ENCODE data around the gene AIMP1. TPM values are rescaled to one million over a fixed set of nuclear protein-coding genes. Genes with fewer than 3 reads are reported as not detected.

AIMP1 gene
- total and polyA plus RNA-seq, 2 of the 13 experiments (the other 11 are each of a cell fraction or from before 2014, with no cell fraction given): 28.6 to 82.9 TPM

DNA sequence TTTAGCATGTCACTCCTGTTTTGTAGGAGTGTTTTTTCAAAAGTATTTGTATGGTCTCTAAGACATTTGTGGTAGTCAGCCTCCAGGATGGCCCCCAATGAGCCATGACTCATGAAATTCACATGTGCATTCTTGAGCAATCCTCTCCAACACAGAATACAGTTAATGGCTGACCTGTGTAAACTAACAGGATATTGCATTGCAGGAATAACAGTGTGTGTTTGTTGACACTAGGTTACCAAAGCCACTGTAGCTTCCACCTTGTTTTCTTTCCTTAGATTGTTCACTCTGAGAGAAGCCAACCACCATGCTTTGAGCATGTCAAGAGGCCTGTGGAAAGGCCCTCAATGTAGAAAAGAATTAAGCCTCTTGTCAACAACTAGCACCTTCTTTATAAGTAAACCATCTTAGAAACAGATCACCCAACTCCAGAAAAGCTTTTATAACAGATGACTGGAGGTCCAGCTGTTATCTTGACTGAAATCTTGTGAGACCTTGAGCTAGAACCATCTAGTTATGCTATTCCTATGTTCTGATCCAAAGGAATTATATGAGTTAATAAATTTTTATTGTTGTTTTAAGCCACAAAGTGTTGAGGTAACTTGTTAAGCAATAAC is 28.9 kb upstream of the AIMP1 start (continued):
- TF ChIP-seq ZNF83 (CRISPR knock-in tag; IDR thresholded peaks at IDR 0.05; ENCODE audit: borderline replicate concordance): no peak
- TF ChIP-seq ZMYM3 (CRISPR knock-in tag; IDR thresholded peaks at IDR 0.05): peak; percentile 71; the same call in 1 of the 2 replicates
- TF ChIP-seq MBNL3 (CRISPR knock-in tag; conservative IDR thresholded peaks at IDR 0.05): no peak
- TF ChIP-seq HDAC1 (CRISPR knock-in tag; IDR thresholded peaks at IDR 0.05): peak; percentile 83
- peak in 1 of 2 experiments; percentile 98; a peak in 2 of 4 replicates for TF ChIP-seq KLF16 (CRISPR knock-in tag; IDR thresholded peaks at IDR 0.05)
- peak; percentile 75 for TF ChIP-seq HHEX (CRISPR knock-in tag; IDR thresholded peaks at IDR 0.05)
- TF ChIP-seq HOXA5 (CRISPR knock-in tag; IDR thresholded peaks at IDR 0.05): peak; percentile 77
- TF ChIP-seq RCOR2 (CRISPR knock-in tag; IDR thresholded peaks at IDR 0.05): peak; percentile 95
- TF ChIP-seq, protein P1, sequence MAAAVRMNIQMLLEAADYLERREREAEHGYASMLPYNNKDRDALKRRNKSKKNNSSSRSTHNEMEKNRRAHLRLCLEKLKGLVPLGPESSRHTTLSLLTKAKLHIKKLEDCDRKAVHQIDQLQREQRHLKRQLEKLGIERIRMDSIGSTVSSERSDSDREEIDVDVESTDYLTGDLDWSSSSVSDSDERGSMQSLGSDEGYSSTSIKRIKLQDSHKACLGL (CRISPR knock-in tag; IDR thresholded peaks at IDR 0.05): no peak
- TF ChIP-seq, protein P2, sequence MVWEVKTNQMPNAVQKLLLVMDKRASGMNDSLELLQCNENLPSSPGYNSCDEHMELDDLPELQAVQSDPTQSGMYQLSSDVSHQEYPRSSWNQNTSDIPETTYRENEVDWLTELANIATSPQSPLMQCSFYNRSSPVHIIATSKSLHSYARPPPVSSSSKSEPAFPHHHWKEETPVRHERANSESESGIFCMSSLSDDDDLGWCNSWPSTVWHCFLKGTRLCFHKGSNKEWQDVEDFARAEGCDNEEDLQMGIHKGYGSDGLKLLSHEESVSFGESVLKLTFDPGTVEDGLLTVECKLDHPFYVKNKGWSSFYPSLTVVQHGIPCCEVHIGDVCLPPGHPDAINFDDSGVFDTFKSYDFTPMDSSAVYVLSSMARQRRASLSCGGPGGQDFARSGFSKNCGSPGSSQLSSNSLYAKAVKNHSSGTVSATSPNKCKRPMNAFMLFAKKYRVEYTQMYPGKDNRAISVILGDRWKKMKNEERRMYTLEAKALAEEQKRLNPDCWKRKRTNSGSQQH (CRISPR knock-in tag; IDR thresholded peaks at IDR 0.05; ENCODE audit: low read depth): 0 out of 2 replicates have a peak, but pooled peaks have one; percentile 49
- TF ChIP-seq AKAP8 (CRISPR knock-in tag; IDR thresholded peaks at IDR 0.05): no peak
- TF ChIP-seq, protein P3, sequence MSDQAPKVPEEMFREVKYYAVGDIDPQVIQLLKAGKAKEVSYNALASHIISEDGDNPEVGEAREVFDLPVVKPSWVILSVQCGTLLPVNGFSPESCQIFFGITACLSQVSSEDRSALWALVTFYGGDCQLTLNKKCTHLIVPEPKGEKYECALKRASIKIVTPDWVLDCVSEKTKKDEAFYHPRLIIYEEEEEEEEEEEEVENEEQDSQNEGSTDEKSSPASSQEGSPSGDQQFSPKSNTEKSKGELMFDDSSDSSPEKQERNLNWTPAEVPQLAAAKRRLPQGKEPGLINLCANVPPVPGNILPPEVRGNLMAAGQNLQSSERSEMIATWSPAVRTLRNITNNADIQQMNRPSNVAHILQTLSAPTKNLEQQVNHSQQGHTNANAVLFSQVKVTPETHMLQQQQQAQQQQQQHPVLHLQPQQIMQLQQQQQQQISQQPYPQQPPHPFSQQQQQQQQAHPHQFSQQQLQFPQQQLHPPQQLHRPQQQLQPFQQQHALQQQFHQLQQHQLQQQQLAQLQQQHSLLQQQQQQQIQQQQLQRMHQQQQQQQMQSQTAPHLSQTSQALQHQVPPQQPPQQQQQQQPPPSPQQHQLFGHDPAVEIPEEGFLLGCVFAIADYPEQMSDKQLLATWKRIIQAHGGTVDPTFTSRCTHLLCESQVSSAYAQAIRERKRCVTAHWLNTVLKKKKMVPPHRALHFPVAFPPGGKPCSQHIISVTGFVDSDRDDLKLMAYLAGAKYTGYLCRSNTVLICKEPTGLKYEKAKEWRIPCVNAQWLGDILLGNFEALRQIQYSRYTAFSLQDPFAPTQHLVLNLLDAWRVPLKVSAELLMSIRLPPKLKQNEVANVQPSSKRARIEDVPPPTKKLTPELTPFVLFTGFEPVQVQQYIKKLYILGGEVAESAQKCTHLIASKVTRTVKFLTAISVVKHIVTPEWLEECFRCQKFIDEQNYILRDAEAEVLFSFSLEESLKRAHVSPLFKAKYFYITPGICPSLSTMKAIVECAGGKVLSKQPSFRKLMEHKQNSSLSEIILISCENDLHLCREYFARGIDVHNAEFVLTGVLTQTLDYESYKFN (CRISPR knock-in tag; conservative IDR thresholded peaks at IDR 0.05): peak; percentile 92
- peak; percentile 65; the same call in 1 of the 2 replicates for TF ChIP-seq ZBTB20 (CRISPR knock-in tag; IDR thresholded peaks at IDR 0.05; ENCODE audit: borderline replicate concordance, low read depth)
- TF ChIP-seq ZNF274 (CRISPR knock-in tag; IDR thresholded peaks at IDR 0.05): no peak
- TF ChIP-seq EHMT2 (IDR thresholded peaks at IDR 0.05; ENCODE audit: borderline replicate concordance, low read depth, low read length): peak; percentile 93
- TF ChIP-seq BHLHE40 (IDR thresholded peaks at IDR 0.05; ENCODE audit: low read length): peak; percentile 60; the same call in 1 of the 2 replicates
- 0 out of 2 replicates have a peak, but pooled peaks have one; percentile 90 for TF ChIP-seq ZFP37 (CRISPR knock-in tag; IDR thresholded peaks at IDR 0.05; ENCODE audit: borderline replicate concordance)
- TF ChIP-seq GATAD2A (CRISPR knock-in tag; IDR thresholded peaks at IDR 0.05): peak; percentile 100
- TF ChIP-seq, protein P4, sequence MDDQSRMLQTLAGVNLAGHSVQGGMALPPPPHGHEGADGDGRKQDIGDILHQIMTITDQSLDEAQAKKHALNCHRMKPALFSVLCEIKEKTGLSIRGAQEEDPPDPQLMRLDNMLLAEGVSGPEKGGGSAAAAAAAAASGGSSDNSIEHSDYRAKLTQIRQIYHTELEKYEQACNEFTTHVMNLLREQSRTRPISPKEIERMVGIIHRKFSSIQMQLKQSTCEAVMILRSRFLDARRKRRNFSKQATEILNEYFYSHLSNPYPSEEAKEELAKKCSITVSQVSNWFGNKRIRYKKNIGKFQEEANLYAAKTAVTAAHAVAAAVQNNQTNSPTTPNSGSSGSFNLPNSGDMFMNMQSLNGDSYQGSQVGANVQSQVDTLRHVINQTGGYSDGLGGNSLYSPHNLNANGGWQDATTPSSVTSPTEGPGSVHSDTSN (CRISPR knock-in tag; IDR thresholded peaks at IDR 0.05; ENCODE audit: borderline replicate concordance): no peak
- TF ChIP-seq, protein P5, sequence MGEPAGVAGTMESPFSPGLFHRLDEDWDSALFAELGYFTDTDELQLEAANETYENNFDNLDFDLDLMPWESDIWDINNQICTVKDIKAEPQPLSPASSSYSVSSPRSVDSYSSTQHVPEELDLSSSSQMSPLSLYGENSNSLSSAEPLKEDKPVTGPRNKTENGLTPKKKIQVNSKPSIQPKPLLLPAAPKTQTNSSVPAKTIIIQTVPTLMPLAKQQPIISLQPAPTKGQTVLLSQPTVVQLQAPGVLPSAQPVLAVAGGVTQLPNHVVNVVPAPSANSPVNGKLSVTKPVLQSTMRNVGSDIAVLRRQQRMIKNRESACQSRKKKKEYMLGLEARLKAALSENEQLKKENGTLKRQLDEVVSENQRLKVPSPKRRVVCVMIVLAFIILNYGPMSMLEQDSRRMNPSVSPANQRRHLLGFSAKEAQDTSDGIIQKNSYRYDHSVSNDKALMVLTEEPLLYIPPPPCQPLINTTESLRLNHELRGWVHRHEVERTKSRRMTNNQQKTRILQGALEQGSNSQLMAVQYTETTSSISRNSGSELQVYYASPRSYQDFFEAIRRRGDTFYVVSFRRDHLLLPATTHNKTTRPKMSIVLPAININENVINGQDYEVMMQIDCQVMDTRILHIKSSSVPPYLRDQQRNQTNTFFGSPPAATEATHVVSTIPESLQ (CRISPR knock-in tag; conservative IDR thresholded peaks at IDR 0.05): 0 out of 2 replicates have a peak, but pooled peaks have one; percentile 72
- peak; percentile 81; the same call in 1 of the 2 replicates for TF ChIP-seq KLF11 (CRISPR knock-in tag; IDR thresholded peaks at IDR 0.05)
- TF ChIP-seq ZNF607 (CRISPR knock-in tag; IDR thresholded peaks at IDR 0.05; ENCODE audit: borderline replicate concordance): peak; percentile 59; the same call in 1 of the 2 replicates

All from HepG2 (cell line).